ENCODE results near the gene FTO.
"Not testable (repeated sequence)": the region's sequence is repeated elsewhere in the genome, so short reads cannot be mapped to it uniquely, and the experiment has no call there.

FTO gene

GRCh38 chr16:53872248-53873221 is 168.6 kb downstream of the FTO start:
- DNase-seq: no peak

GRCh38 chr16:53876811-53877210 is 172.9 kb downstream of the FTO start:
- DNase-seq: no peak

- no peak for DNase-seq
These were observed 174.3 kb downstream of the FTO start for GRCh38 chr16:53878216-53878615.

- no peak for DNase-seq
These were observed 177.4 kb downstream of the FTO start for GRCh38 chr16:53881371-53881770.

- no peak for DNase-seq
These were observed 178.4 kb downstream of the FTO start for GRCh38 chr16:53882310-53882709.

- no peak for DNase-seq
These were observed 180.8 kb downstream of the FTO start for GRCh38 chr16:53884748-53885147.

- no peak for DNase-seq
These were observed 182.8 kb downstream of the FTO start for GRCh38 chr16:53886482-53887378.

GRCh38 chr16:53888222-53888621 is 184.3 kb downstream of the FTO start:
- no peak for DNase-seq

GRCh38 chr16:53890877-53891276 is 186.9 kb downstream of the FTO start:
- DNase-seq: not testable (repeated sequence)

GRCh38 chr16:53891409-53892139 is 187.6 kb downstream of the FTO start:
- no peak for DNase-seq

- DNase-seq: peak; percentile 36
These were observed 188.2 kb downstream of the FTO start for GRCh38 chr16:53892155-53892554.

GRCh38 chr16:53893731-53894435 is 189.9 kb downstream of the FTO start:
- DNase-seq: no peak

GRCh38 chr16:53894686-53895085 is 190.7 kb downstream of the FTO start:
- DNase-seq: no peak

- no peak for DNase-seq
These were observed 191.5 kb downstream of the FTO start for GRCh38 chr16:53895433-53895832.

- DNase-seq: no peak
These were observed 191.9 kb downstream of the FTO start for GRCh38 chr16:53895851-53896250.

GRCh38 chr16:53896722-53897121 is 192.8 kb downstream of the FTO start:
- no peak for DNase-seq

- DNase-seq: no peak
These were observed 195.0 kb downstream of the FTO start for GRCh38 chr16:53898993-53899392.

GRCh38 chr16:53899431-53899830 is 195.5 kb downstream of the FTO start:
- no peak for DNase-seq

GRCh38 chr16:53900667-53901066 is 196.7 kb downstream of the FTO start:
- no peak for DNase-seq

GRCh38 chr16:53901408-53901807 is 197.5 kb downstream of the FTO start:
- DNase-seq: no peak

GRCh38 chr16:53904533-53904932 is 200.6 kb downstream of the FTO start:
- no peak for DNase-seq

- no peak for DNase-seq
These were observed 201.1 kb downstream of the FTO start for GRCh38 chr16:53905028-53905427.

Measured in NCI-H1436 (cell line).